H1 (cell line): ENCODE results near the gene CHST3. TPM values are rescaled to one million over a fixed set of nuclear protein-coding genes. Genes with fewer than 3 reads are reported as not detected.

Source experiments
- CTCF ChIA-PET: fragments of 300-600 bp; sonication (Branson Sonifier 250); formaldehyde crosslinking; loops from one replicate; lab custom pipeline; 2021; ENCODE audit not compliant: partially characterized antibody; lab: Charles Lee
- POLR2A ChIA-PET: fragments of 300-600 bp; sonication (Branson Sonifier 250); formaldehyde crosslinking; loops from one replicate; lab custom pipeline; 2021; ENCODE audit warnings: inconsistent platforms; ENCODE audit not compliant: partially characterized antibody; lab: Charles Lee
- DNase-seq, 2 experiments: peaks; one replicate each; pipeline versions ENCODE4 v3.0.0 to v3.0.0-alpha.2; 2010 to 2022; ENCODE audit warnings: low spot score in 2 of 2, low read depth in 1 of 2, mixed read lengths in 1 of 2
- FAIRE-seq: peaks from 2 replicates; lab custom pipeline; 2011; peaks lifted over from hg19 to GRCh38; lab: Jason Lieb, UNC
- H2AFZ ChIP-seq: 2 replicates; pipeline ENCODE4 v1.8.1; 2012; ENCODE audit warnings: low read length, inconsistent platforms
- H2AK5ac ChIP-seq: 2 replicates; pipeline ENCODE4 v1.6.1; 2013; ENCODE audit warnings: low read depth, low read length
- H2BK120ac ChIP-seq: replicated peaks from 2 replicates; pipeline ENCODE3; 2013; ENCODE audit warnings: low read depth, low read length, inconsistent platforms
- H2BK12ac ChIP-seq: 2 replicates; pipeline ENCODE4 v1.6.1; 2013; ENCODE audit warnings: low read depth, low read length
- H2BK15ac ChIP-seq: 2 replicates; pipeline ENCODE4 v1.6.1; 2013; ENCODE audit warnings: low read length
- H2BK20ac ChIP-seq: 2 replicates; pipeline ENCODE4 v1.6.1; 2013; ENCODE audit warnings: low read length
- H2BK5ac ChIP-seq: 2 replicates; pipeline ENCODE4 v1.6.1; 2013; ENCODE audit warnings: low read depth, low read length
- H3K14ac ChIP-seq: 2 replicates; pipeline ENCODE4 v1.6.1; 2013; ENCODE audit warnings: inconsistent platforms; ENCODE audit not compliant: insufficient read length
- H3K18ac ChIP-seq: 2 replicates; pipeline ENCODE4 v1.6.1; 2013; ENCODE audit warnings: low read length; ENCODE audit errors: extremely low read depth
- H3K23ac ChIP-seq: 2 replicates; pipeline ENCODE4 v1.6.1; 2013; ENCODE audit warnings: inconsistent platforms; ENCODE audit not compliant: insufficient read length
- H3K23me2 ChIP-seq: 2 replicates; pipeline ENCODE4 v1.6.1; 2013; ENCODE audit warnings: low read depth, low read length
- H3K27ac ChIP-seq: 2 replicates; pipeline ENCODE4 v1.6.1; 2011; ENCODE audit warnings: low read depth, low read length, inconsistent platforms
- H3K27me3 ChIP-seq, 4 experiments: replicated peaks in 1 of 4; 1 replicate in 1 of 4; 2 replicates in 3 of 4; pipeline versions ENCODE4 v1.6.1 to v1.8.1; 2011 to 2013; ENCODE audit warnings: low read length in 3 of 4, mild to moderate bottlenecking in 3 of 4, inconsistent platforms in 2 of 4, mixed read lengths in 2 of 4, moderate library complexity in 1 of 4; ENCODE audit not compliant: control insufficient read depth in 3 of 4, insufficient read depth in 3 of 4; ENCODE audit errors: extremely low read depth in 1 of 4
- H3K36me3 ChIP-seq, 4 experiments: 2 replicates each; pipeline versions ENCODE4 v1.6.1 to v1.8.1; 2011 to 2013; ENCODE audit warnings: mild to moderate bottlenecking in 4 of 4, low read length in 3 of 4, moderate library complexity in 2 of 4, control low read depth in 1 of 4, inconsistent platforms in 1 of 4; ENCODE audit not compliant: insufficient read depth in 4 of 4, control insufficient read depth in 2 of 4
- H3K4ac ChIP-seq: replicated peaks from 2 replicates; pipeline ENCODE3; 2013; ENCODE audit warnings: low read length, low read depth, mixed read lengths, inconsistent platforms; ENCODE audit not compliant: insufficient read length
- H3K4me1 ChIP-seq, 4 experiments: replicated peaks in 1 of 4; 1 replicate in 1 of 4; 2 replicates in 3 of 4; pipeline versions ENCODE4 v1.6.1 to v1.8.1; 2011 to 2013; ENCODE audit warnings: low read length in 3 of 4, inconsistent platforms in 2 of 4, mixed read lengths in 1 of 4; ENCODE audit not compliant: insufficient read depth in 4 of 4, control insufficient read depth in 3 of 4
- H3K4me2 ChIP-seq, 2 experiments: 2 replicates each; pipeline versions ENCODE4 v1.6.1 to v1.8.1; 2011 to 2013; ENCODE audit warnings: low read depth in 2 of 2, low read length in 2 of 2, control low read depth in 1 of 2, inconsistent platforms in 1 of 2, mild to moderate bottlenecking in 1 of 2; ENCODE audit not compliant: insufficient read depth in 1 of 2
- H3K4me3 ChIP-seq, 4 experiments: fragments of 200-600, 300-600 bp in 1 of 4; sonication (generic), shearing (Covaris generic), sonication (Bioruptor Twin) in 1 of 4; 2 replicates each; pipeline versions ENCODE4 v1.5.1 to v1.8.1; 2011 to 2016; ENCODE audit warnings: low read length in 4 of 4, low read depth in 3 of 4, control low read depth in 2 of 4, inconsistent platforms in 2 of 4, mild to moderate bottlenecking in 2 of 4, mixed read lengths in 1 of 4, moderate library complexity in 1 of 4; ENCODE audit not compliant: insufficient read depth in 2 of 4; ENCODE audit errors: extremely low read depth in 1 of 4
- H3K56ac ChIP-seq: replicated peaks from 2 replicates; pipeline ENCODE3; 2013; ENCODE audit warnings: low read depth, mild to moderate bottlenecking, mixed read lengths, low read length, inconsistent platforms; ENCODE audit not compliant: insufficient read length
- H3K79me1 ChIP-seq: 2 replicates; pipeline ENCODE4 v1.6.1; 2013; ENCODE audit warnings: low read depth, low read length, control low read depth
- H3K79me2 ChIP-seq, 2 experiments: 2 replicates each; pipeline versions ENCODE4 v1.6.1 to v1.8.1; 2012 to 2013; ENCODE audit warnings: low read length in 2 of 2, mild to moderate bottlenecking in 2 of 2, inconsistent platforms in 1 of 2; ENCODE audit not compliant: insufficient read depth in 2 of 2, control insufficient read depth in 1 of 2
- H3K9ac ChIP-seq, 4 experiments: replicated peaks in 1 of 4; 1 replicate in 1 of 4; 2 replicates in 3 of 4; pipeline versions ENCODE4 v1.6.1 to v1.8.1; 2011 to 2013; ENCODE audit warnings: low read depth in 3 of 4, low read length in 3 of 4, control low read depth in 2 of 4, mild to moderate bottlenecking in 2 of 4, moderate library complexity in 2 of 4, inconsistent platforms in 1 of 4; ENCODE audit errors: extremely low read depth in 1 of 4
- H3K9me3 ChIP-seq, 2 experiments: 2 replicates each; pipeline versions ENCODE4 v1.6.1 to v1.8.1; 2012 to 2013; ENCODE audit warnings: mild to moderate bottlenecking in 2 of 2, moderate library complexity in 2 of 2, control low read depth in 1 of 2, inconsistent platforms in 1 of 2, low read depth in 1 of 2, low read length in 1 of 2, mixed read lengths in 1 of 2; ENCODE audit not compliant: insufficient read depth in 2 of 2
- H4K20me1 ChIP-seq, 2 experiments: replicated peaks in 1 of 2; 2 replicates each; pipeline versions ENCODE3 to v1.8.1; 2011 to 2013; ENCODE audit warnings: inconsistent platforms in 2 of 2, low read length in 2 of 2, mild to moderate bottlenecking in 1 of 2; ENCODE audit not compliant: insufficient read depth in 2 of 2, control insufficient read depth in 1 of 2
- H4K5ac ChIP-seq: 2 replicates; pipeline ENCODE4 v1.6.1; 2013; ENCODE audit warnings: low read length, low read depth, mixed read lengths, inconsistent platforms; ENCODE audit not compliant: insufficient read length
- H4K8ac ChIP-seq: 2 replicates; pipeline ENCODE4 v1.8.0; 2013; ENCODE audit warnings: mild to moderate bottlenecking, moderate library complexity, low read length, inconsistent platforms; ENCODE audit not compliant: insufficient read depth; ENCODE audit errors: extremely low read depth
- H4K91ac ChIP-seq: replicated peaks from 2 replicates; pipeline ENCODE3; 2013; ENCODE audit warnings: low read length, mixed read lengths, inconsistent platforms; ENCODE audit not compliant: insufficient read length
- BCL11A ChIP-seq, 2 experiments: IDR thresholded peaks; one replicate each; pipeline ENCODE4 v1.6.1; 2011; ENCODE audit warnings: low read depth in 2 of 2, low read length in 2 of 2, mild to moderate bottlenecking in 2 of 2
- CBX5 ChIP-seq: fragments of 300-800, 300-1000 bp; sonication (generic); IDR thresholded peaks from 2 replicates; pipeline ENCODE4 v1.7.1; 2016; ENCODE audit warnings: antibody characterized with exemption, low read length, low read depth
- CBX8 ChIP-seq: fragments of 300-800, 300-1000 bp; sonication (generic); IDR thresholded peaks from 2 replicates; pipeline ENCODE4 v1.7.1; 2016; ENCODE audit warnings: low read depth, low read length, borderline replicate concordance
- CEBPB ChIP-seq: IDR thresholded peaks from 2 replicates; pipeline ENCODE4 v1.6.1; 2012; ENCODE audit warnings: low read depth, low read length
- EGR1 ChIP-seq: IDR thresholded peaks from 2 replicates; pipeline ENCODE4 v1.6.1; 2011; ENCODE audit warnings: low read depth, low read length, borderline replicate concordance
- HDAC2 ChIP-seq, 2 experiments: fragments of 300-600 bp in 1 of 2; sonication (generic) in 1 of 2; IDR thresholded peaks; 2 replicates each; pipeline ENCODE4 v1.6.1; 2011 to 2012; ENCODE audit warnings: low read depth in 2 of 2, low read length in 2 of 2, mild to moderate bottlenecking in 2 of 2, moderate library complexity in 2 of 2, borderline replicate concordance in 1 of 2, inconsistent platforms in 1 of 2
- KDM5A ChIP-seq: fragments of 200-600 bp; IDR thresholded peaks from 2 replicates; pipeline ENCODE4 v1.7.1; 2012; ENCODE audit warnings: mild to moderate bottlenecking, low read length, inconsistent platforms, mixed read lengths
- POLR2A ChIP-seq, 2 experiments: IDR thresholded peaks; 1 replicate in 1 of 2; 2 replicates in 1 of 2; pipeline ENCODE4 v1.6.1; 2011; ENCODE audit warnings: low read depth in 2 of 2, low read length in 2 of 2, mild to moderate bottlenecking in 2 of 2; ENCODE audit errors: control extremely low read depth in 1 of 2
- RAD21 ChIP-seq, 2 experiments: IDR thresholded peaks in 1 of 2; conservative IDR thresholded peaks in 1 of 2; 2 replicates each; pipeline ENCODE4 v1.6.1; 2011; ENCODE audit warnings: low read depth in 2 of 2, low read length in 2 of 2, improper control_type of control experiment in 1 of 2, inconsistent platforms in 1 of 2, mild to moderate bottlenecking in 1 of 2, moderate library complexity in 1 of 2
- SP2 ChIP-seq: IDR thresholded peaks from 2 replicates; pipeline ENCODE4 v1.6.1; 2012; ENCODE audit warnings: mild to moderate bottlenecking, low read length, inconsistent platforms
- SUZ12 ChIP-seq: fragments of 200-600 bp; sonication (generic); IDR thresholded peaks from 2 replicates; pipeline ENCODE4 v1.6.1; 2012; ENCODE audit warnings: mild to moderate bottlenecking, inconsistent platforms, low read length, moderate library complexity, mixed read lengths
- TAF7 ChIP-seq: optimal IDR thresholded peaks from 2 replicates; pipeline ENCODE3; 2011; ENCODE audit warnings: low read depth, mild to moderate bottlenecking, inconsistent platforms, low read length, moderate library complexity, borderline replicate concordance
- WGBS, 2 experiments: shearing (Covaris generic) in 1 of 2; methylation state at CpG; one replicate each; pipeline versions ENCODE4 v1.1.6 to v1.1.7; 2013 to 2015; ENCODE audit warnings: low lambda C conversion rate in 2 of 2, mixed read lengths in 2 of 2, inconsistent platforms in 1 of 2, low coverage in 1 of 2, missing lambda C conversion rate in 1 of 2; ENCODE audit not compliant: insufficient replicate concordance in 2 of 2, insufficient coverage in 1 of 2, insufficient read length in 1 of 2; ENCODE audit errors: extremely low coverage in 1 of 2, missing lambda C conversion rate in 1 of 2; 5-methylcytosine and 5-hydroxymethylcytosine counted together
- polyA plus RNA-seq, 7 experiments: library from polyadenylated mRNA; depleted of rRNA in 3 of 7; stranded (reverse) in 5 of 7; unstranded in 2 of 7; fragments of >200 nt in 5 of 7; fragments of 200-250 nt in 2 of 7; gene quantifications; 1 replicate in 5 of 7; 2 replicates in 1 of 7; 4 replicates in 1 of 7; pipeline versions ENCODE4 v1.2.1 to v1.2.3, GENCODE V29; 2011 to 2013; ENCODE audit warnings: missing spikeins in 2 of 7, mixed read lengths in 2 of 7
- total RNA-seq: library from RNA; stranded (reverse); fragmentation: NEBNext Ultra II Directional; extraction: Animal tissue kit (Norgen Biotek cat#: 25700); gene quantifications from 2 replicates; pipeline ENCODE4 v1.2.1, GENCODE V29; 2021

Gene CHST3
- total and polyA plus RNA-seq, 2 of the 8 experiments (the other 6 are each of a cell fraction or from before 2014, with no cell fraction given), result 2.0 to 5.8 TPM

DNA sequence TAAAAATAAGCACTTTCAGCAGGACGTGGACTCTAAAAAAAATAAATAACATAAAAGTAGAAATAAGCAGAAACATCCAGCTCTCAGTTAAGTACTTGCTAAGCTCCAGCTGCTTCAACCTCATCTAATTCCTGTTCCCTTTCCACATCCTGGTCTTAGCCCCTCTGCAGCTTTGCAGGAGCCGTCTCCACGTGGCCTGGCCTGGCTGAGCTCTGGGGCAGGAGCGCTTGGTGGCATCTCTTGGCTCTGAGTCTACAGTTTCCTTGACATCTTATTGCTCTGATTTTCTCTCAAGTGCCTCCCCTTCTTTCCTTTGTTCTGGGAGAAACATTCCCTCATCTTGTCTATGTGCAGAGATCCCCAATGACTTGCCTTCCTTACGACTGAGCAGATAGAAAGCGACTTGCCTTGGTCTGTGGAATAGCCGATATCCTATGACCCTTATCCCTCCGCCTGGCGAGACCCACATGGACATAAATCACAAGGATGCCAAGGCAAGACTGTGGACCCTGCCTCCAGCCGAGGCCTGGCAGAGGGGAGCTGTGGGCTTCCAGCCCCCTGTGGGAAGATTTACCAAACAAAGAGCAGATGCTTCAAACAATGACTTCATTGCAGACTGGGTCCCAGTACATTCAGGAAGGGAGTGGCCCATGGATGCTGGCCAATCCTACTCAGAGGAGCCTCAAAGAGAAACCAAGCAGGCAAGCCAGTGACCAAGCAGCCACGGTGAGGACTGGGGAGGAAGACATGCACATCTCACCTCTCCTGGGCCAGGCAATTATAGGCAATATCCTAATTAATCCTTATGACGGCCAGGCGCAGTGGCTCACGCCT is 62.3 kb downstream of the CHST3 start:
- ChIA-PET CTCF (interaction anchor here (1.1 to 1.8 kb wide), 8 partner anchors 9 to 130 kb away, joined by 3 to 6 read pairs (median 4); no protein-coding TSS in a partner anchor), POLR2A (interaction anchor here (1.4 kb wide), 1 partner anchor 24 kb away, joined by 3 read pairs; no protein-coding TSS in a partner anchor)
- Histone ChIP-seq H3K4ac (no peak overlapping the region), H2BK5ac (no peak overlapping the region), H4K5ac (no peak overlapping the region), H3K9ac (no peak overlapping the region), H4K8ac (no peak overlapping the region), H2BK120ac (no peak overlapping the region), H3K27ac (no peak overlapping the region), H3K4me3 (no peak overlapping the region), H3K27me3 (no peaks in the 10 kb centered on the region), H4K20me1 (no peaks in the 10 kb centered on the region), H3K4me1 (no peaks in the 10 kb centered on the region; a peak in 1 of 7 replicates), H3K36me3 (no peaks in the 10 kb centered on the region), H2AFZ (no peak overlapping the region), H2BK12ac (no peak overlapping the region), H3K79me2 (no peaks in the 10 kb centered on the region), H2BK20ac (no peak overlapping the region), H2AK5ac (no peak overlapping the region), H3K4me2 (no peak overlapping the region), H3K23ac (no peak overlapping the region), H3K56ac (no peak overlapping the region), H3K14ac (no peak overlapping the region), H3K18ac (no peak overlapping the region), H3K9me3 (no peaks in the 10 kb centered on the region), H3K23me2 (no peaks in the 10 kb centered on the region), H3K79me1 (no peaks in the 10 kb centered on the region), H4K91ac (no peak overlapping the region), H2BK15ac (no peak overlapping the region)
- FAIRE-seq (no peak), DNase-seq (no peak)
- 90% methylated on average over 14 of the region's 14 CpGs; no CpG with 5 or more reads in 1 of the 2 experiments for WGBS, 2 experiments
- TF ChIP-seq KDM5A, result no peak
- no peak for TF ChIP-seq EGR1
- TF ChIP-seq POLR2A (IDR thresholded peaks at IDR 0.05; ENCODE audit: control extremely low read depth in 1 of 2, low read depth in 2 of 2, low read length in 2 of 2), result no peak
- no peak for TF ChIP-seq BCL11A (IDR thresholded peaks at IDR 0.05; ENCODE audit: low read depth in 2 of 2, low read length in 2 of 2)
- no peak for TF ChIP-seq SP2
- no peak for TF ChIP-seq RAD21 (IDR thresholded peaks at IDR 0.05 in 1 of 2, conservative IDR thresholded peaks at IDR 0.05 in 1 of 2; ENCODE audit: low read depth in 2 of 2, low read length in 2 of 2)
- TF ChIP-seq HDAC2 (IDR thresholded peaks at IDR 0.05; ENCODE audit: borderline replicate concordance in 1 of 2, low read depth in 2 of 2, low read length in 2 of 2), result no peak
- no peak for TF ChIP-seq SUZ12
- TF ChIP-seq CBX5, result no peak
- no peak for TF ChIP-seq CBX8
- TF ChIP-seq CEBPB, result no peak
- no peak for TF ChIP-seq TAF7
